HG02885 (cell line): Measurements from ENCODE around the gene MYO3B.
"Not testable (repeated sequence)": the region's sequence is repeated elsewhere in the genome, so short reads cannot be mapped to it uniquely, and the experiment has no call there.

ENCODE experiments used
- ATAC-seq: cut with Tn5 transposase; IDR thresholded peaks from one replicate; pipeline ENCODE4 v1.9.1; 2021; ENCODE audit warnings: mild to moderate bottlenecking; ENCODE audit not compliant: unreplicated experiment, poor library complexity

Gene MYO3B

DNA sequence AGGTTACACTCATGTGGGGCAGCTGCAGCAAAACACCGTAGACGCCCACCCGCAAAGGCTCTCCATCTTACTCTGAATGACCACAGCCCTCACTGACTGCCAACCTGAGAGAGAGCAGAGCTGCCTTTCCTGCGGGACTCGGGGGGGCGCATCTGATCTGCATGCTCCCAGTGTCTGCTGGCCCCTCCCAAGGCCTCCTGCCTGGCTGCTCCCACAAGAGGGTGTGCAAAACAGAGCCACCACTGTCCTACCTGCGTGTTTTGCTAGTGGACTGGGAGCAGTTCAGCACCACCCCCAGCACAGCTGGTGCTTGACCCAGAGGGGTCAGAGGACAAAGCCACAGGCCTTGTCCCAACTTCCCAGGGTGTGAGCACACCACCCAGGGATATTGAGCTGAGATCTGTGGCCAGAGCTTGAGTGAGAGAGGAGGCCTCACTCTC is 76.4 kb downstream of the MYO3B start:
- ATAC-seq, result no peak

DNA sequence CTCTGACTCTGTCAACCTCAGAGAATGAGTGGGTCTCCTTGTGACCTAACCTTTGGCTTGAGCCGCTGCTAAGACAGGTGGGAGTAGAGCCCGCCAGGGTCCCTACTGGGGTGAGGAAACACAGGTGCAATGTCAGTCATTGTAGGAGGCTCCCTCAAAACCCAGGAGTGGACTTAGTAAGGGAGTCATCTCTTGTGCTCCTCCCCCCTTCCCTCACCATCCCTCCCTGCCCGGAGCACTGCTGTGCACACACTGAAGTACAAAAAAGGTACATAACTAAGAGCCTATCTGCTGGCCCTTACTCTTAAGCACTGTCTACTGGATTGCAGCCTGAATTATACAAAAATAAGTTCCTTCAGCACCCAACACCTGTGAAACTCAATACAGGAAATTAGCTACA is 77.2 kb downstream of the MYO3B start:
- ATAC-seq, result no peak

DNA sequence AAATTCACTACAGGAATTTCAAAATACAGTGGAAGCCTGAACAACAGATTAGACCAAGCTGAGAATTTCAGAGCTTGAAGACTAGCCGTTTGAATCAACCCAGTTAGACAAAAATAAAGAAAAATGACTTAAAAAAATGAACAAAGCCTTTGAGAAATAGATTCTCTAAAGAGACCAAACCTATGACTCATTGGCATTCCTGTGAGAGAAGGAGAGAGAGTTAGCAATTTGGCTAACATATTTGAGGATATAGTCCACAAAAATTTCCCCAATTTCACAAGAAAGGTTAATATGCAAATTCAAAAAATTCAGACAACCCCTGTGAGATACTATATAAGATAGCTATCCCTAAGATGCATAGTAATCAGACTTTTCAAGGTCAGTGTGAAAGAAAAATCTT is 78.0 kb downstream of the MYO3B start:
- no peak for ATAC-seq

DNA sequence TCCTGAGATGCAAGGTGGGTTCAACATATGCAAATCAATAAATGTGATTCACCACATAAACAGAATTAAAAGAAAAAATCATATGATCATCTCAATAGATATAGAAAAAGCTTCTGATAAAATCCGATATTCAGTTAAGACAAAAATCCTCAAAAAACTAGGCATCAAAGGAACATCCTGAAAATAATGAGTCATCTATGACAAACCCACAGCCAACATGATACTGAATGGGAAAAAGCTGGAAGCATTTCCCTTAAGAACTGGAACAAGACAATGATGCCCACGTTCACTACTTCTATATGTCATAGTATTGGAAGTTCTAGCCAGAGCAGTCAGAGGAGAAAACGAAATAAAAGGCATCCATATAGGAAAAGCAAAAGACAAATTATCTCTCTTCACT is 80.4 kb downstream of the MYO3B start:
- ATAC-seq, result no peak

DNA sequence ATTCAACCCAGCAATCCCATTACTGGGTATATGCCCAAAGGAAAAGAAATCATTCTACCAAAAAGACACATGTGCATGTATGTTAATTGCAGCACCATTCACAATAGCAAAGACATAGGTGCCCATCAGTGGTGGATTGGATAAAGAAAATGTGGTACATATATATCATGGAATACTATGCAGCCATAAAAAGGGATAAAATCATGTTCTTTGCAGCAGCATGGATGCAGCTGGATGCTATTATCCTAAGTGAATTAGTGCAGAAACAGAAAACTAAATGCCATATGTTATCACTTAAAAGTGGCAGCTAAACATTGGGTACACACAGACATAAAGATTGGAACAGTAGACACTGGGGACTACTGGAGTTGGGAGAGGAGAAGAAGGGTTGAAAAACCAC is 82.2 kb downstream of the MYO3B start:
- ATAC-seq, result no peak

GRCh38 chr2:170261566-170261965 is 83.6 kb downstream of the MYO3B start:
- ATAC-seq, result no peak

DNA sequence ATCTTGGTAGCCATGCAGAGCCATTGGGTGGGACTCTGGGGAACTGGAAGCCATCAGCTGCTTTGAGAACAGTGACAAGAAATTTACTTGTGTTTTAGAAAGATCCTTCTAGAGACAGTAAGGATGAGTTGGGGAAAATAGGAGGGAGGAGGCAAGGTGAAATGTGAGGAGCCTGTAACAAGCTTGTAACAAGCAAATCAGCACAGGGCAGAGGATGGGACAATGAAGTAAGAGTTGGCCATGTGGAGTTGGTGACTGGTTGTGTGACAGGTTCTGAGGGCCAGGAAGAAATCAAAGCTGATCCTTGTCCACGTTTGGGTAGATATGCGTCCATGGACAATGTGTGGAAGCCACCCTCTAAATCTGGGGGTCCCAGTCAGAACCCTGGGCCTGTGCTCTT is 84.4 kb downstream of the MYO3B start:
- ATAC-seq, result no peak

DNA sequence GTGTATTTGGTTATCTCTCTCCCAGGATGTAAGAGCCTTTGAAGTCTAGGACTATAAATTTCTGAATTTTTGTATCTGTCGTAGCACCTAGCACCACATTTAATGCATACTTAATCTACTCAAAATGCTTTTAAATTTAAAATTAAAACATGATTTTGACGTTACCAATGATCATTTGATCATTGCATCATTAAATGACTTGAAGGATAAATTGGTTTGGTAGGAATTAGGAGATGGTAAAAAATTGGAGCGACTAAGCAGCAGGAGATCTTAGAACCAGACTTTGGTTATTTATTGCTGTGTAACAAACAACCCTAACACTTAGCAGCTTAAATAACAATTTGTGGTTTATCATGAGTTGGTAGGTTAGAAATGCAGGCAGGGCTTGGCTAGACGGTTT is 84.9 kb downstream of the MYO3B start:
- no peak for ATAC-seq

GRCh38 chr2:170263728-170264521 is 86.0 kb downstream of the MYO3B start:
- not testable (repeated sequence) for ATAC-seq

- ATAC-seq, result no peak
These were observed 86.5 kb downstream of the MYO3B start for GRCh38 chr2:170264522-170264860.

DNA sequence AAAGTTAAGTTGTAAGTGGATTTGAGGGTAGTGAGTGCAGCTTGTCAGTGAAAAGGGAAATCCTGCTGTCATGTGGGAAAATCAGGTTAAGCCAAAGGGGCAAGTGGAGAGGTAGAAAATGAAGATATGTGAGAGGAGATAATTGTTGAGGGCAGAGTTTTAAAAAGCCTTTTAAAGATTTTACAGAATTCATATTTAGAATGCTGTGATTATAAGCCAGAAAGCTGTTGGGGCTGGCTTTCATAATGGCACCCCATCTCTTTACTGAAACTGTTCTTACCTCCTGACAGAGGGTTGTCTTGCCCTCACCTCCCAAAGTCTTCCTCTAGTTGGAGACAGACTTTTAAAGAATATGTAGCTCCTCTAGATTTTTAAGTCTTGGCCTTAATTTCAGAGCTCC is 86.9 kb downstream of the MYO3B start:
- no peak for ATAC-seq

- no peak for ATAC-seq
These were observed 87.4 kb downstream of the MYO3B start for GRCh38 chr2:170265321-170265720.

DNA sequence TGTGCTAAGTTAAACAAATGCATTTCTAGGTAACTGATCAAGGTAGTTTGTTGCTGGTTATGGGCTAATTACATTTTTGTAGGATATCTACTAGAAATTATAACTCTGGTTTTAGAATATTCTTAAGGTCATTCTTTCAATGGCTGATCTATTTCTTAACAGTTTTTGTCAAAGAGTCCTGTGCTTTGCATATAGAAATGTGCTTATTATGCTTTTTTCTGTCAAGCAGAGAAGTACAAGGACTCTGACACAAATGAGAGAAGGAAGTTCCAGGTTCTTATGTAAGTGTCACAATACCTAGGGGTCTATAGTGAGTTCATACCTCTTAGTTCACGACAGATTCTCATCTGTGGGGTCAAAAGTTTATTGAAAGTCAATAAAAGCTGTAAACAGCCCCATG is 88.4 kb downstream of the MYO3B start:
- no peak for ATAC-seq

GRCh38 chr2:170267071-170267470 is 89.1 kb downstream of the MYO3B start:
- no peak for ATAC-seq

GRCh38 chr2:170270278-170270864 is 92.4 kb downstream of the MYO3B start:
- no peak for ATAC-seq

GRCh38 chr2:170271340-170271739 is 93.4 kb downstream of the MYO3B start:
- no peak for ATAC-seq

DNA sequence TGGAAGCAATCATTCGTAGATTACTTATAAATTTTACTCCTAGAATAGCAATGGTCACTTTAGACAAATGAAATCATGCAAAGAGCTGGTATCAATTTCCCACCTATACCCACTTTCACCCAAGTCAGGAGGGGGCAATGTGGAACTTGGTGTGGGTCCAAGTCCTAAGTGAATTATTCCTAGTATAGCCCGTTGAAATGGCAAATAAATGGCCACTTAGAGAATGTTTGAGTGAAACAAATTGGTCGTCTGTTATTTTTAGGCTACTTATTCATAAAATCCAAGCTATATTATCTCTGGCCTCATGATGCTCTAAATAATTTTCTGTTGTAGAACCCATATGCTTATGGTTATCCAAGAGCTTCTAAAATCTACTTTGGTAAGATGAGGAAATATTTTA is 98.1 kb downstream of the MYO3B start:
- no peak for ATAC-seq

DNA sequence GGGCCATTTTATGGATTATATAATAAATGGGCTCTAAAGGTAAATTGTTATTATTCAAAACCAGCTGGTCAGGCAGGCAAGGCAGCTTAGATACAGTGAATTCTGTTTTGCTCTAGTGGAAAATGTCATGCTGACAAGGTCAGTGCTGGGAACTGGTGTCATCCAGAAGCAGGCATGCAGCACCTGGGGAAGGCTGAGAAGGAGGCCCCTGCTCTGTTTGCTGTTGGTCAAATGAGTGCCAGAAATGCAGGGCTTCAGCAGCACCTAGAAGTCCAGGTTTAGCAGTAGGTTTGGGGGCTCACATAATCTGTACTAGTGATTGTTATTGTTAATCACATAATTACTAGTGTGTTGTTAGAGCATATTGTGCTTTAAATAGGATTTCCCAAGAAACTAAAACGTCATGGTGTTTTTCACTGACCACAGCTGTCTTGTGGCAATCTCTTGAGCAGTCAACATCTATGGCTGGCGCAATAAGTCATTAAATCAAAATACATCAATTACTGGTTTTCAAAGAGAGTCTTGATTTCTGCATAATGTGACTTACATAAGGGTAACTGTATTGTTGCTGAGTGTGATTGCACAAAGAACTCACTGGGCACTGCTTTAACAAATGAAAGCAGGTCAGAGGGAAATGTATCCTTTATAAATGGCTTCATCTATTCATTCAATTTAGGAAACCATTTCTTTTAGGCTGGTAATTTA is 99.1 kb downstream of the MYO3B start:
- ATAC-seq, result no peak

- no peak for ATAC-seq
These were observed 100.0 kb downstream of the MYO3B start for GRCh38 chr2:170277951-170278350.

DNA sequence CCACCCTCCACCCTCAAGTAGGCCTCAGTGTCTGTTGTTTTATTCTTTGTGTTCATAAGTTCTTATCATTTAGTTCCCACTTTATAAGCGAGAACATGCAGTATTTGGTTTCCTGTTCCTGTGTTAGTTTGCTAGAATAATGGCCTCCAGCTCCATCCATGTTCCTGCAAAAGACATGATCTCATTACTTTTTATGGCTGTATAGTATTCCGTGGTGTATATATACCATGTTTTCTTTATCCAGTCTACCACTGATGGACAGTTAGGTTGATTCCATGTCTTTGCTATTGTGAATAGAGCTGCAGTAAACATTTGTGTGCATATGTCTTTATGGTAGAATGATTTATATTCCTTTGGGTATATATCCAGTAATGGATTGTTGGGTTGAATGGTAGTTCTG is 101.7 kb downstream of the MYO3B start:
- ATAC-seq, result not testable (repeated sequence)

- ATAC-seq, result no peak
These were observed 104.9 kb downstream of the MYO3B start for GRCh38 chr2:170282851-170283250.

GRCh38 chr2:170284205-170284604 is 106.3 kb downstream of the MYO3B start:
- ATAC-seq, result no peak
